UCSD-AML1 (cell line): Measurements from ENCODE around the gene ZNF471.

ENCODE experiments used
- DNase-seq: peaks from one replicate; lab custom pipeline; 2025; ENCODE audit not compliant: unreplicated experiment; lab: John Stamatoyannopoulos, UW

Gene ZNF471

GRCh38 chr19:56507446-56508289 lies at the start of gene ZNF471:
Gene ZNF471, plus strand, starts transcription at chr19:56507855. Its CDS starts 3,717 bp downstream, at chr19:56511572.
- DNase-seq = peak; percentile 98

DNA sequence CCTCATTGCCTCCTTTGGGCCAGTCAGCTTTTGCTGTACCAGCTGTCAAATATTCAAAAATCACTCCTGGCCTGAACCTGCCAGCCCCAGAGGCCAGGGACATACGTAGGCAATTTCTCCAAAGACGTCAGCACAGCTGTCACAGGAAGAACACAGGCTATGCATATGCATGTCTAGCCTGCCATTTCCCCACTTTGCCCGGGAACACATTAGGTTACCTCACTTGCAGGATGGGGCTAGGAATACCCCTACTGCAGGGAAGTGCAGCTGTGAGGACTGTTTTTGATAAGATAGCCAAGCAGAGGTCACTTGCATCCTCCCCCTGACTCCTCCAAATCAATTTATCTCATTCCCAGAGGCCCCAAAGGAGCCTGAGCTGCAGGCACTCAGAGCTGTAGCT lies 33.3 kb upstream of the ZNF471 start:
- no peak for DNase-seq

DNA sequence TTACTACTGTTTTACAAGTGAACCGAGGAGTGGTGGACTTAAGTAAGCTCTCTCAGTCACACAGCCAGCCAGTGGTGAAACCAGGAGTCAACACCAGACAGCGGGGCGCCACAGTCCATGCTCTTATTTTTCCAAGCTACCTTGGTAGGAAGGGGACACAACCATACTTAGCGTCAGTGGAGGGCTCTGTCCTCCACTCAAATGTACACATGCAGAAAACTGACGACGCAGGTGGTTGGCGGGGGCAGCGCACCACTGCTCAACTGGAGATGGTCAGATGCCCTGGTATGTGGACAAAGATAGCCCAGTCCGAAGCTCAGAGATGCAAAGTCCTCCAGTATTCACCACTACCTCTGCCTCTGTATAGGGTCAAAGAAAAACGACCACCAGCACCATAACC lies 31.6 kb upstream of the ZNF471 start:
- DNase-seq = no peak

GRCh38 chr19:56476651-56477428 lies 30.8 kb upstream of the ZNF471 start, which contains the start of gene ZNF667:
Gene ZNF667, minus strand, starts transcription at chr19:56477345. Its CDS starts 14,975 bp downstream, at chr19:56462370.
- peak; percentile 36 for DNase-seq

DNA sequence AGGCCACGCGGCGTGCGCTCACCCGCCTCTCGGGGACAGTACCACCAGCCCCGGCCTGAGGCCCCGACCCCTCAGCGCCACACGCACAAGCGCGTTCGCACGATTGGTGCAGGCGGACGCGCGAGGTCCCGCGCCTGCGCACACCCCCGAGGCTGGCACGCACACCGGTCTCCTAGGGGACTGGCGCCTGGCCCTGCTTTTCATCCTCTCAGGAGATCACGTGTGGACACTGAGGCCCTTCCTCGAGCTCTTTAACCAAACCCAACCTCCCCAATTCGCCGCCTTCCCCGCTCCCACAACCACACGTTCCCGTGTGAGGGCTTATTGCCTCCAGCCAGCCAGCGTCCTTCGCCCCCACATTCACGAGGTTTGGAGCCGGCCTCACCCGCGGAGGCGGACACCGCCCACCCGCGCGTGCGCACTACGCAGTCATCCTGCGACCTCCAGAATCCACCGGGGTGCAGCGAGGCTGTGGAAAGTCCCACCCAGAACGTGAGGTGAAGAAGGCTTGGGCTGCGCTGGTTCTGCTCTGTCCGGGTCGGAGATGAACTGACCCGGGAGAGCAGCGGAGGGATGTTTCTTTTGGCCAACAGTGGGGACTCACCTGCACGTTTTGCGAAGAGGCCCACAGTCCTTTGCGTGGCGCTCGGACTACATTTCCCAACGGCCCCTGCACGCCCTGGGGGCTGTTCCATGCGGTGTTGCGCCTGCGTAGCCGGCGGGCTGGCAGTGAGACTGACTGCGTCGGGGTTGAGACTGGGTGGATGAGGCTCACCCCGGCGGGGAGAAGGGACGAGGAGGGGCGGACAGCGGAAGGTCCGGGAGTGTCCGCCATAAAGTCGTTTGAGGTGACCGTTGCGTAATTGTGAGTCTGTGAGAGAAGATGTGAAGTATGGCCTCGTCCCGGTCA lies 30.0 kb upstream of the ZNF471 start:
- peak; percentile 92 for DNase-seq

- DNase-seq = no peak
These were observed 16.3 kb upstream of the ZNF471 start for GRCh38 chr19:56491399-56491798.

DNA sequence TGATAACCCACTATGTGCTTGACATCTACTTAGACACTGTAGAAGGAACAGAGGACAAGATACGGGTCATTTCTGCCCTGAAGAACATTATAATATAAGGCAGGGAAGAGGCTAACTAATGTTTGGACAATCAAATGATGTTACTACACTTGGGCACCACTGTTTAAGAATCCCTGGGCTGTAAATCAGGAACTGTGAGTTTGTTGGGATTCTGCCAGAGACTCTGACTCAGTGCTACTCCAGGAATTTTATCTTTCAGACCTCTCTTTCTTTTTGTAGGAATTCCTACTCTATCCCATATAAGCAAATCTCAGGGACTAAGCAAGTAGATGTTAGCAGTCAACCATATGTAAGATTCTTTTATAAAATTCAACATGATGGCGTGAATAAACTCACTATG lies 3.1 kb upstream of the ZNF471 start:
- no peak for DNase-seq

- no peak for DNase-seq
These were observed 679 bp downstream of the ZNF471 start for GRCh38 chr19:56508290-56508778.

DNA sequence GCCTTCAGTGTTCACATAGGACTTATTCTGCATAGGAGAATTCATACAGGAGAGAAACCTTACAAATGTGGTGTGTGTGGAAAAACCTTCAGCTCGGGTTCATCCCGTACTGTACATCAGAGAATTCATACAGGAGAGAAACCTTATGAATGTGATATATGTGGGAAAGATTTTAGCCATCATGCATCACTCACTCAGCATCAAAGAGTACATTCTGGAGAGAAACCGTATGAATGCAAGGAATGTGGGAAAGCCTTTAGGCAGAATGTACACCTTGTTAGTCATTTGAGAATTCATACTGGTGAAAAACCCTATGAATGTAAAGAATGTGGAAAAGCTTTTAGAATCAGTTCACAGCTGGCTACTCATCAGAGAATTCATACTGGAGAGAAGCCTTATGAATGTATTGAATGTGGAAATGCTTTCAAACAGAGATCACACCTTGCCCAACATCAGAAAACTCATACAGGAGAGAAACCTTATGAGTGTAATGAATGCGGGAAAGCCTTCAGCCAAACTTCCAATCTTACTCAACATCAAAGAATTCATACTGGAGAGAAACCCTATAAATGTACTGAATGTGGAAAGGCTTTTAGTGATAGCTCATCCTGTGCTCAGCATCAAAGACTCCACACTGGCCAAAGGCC lies 17.7 kb downstream of the ZNF471 start:
- DNase-seq = no peak

DNA sequence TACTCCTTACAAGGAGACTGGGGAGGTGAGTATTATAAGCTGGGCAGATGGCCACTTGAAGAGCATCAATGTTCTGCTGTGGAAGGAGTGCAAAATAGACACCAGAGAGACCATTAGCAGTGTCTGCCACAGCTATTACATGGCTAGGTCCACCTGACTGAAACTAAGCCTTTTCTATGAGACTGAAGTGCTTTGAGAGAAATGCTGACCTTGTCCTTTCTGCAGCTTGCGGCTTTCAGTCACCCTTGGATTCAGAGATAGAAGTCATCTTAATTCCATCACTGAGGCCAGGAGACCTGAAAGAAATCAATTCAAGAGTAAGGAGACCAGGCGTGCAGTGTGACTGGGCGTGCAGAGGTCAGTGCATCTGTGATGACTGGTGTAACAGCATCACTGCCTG lies 29.8 kb downstream of the ZNF471 start:
- DNase-seq = no peak

DNA sequence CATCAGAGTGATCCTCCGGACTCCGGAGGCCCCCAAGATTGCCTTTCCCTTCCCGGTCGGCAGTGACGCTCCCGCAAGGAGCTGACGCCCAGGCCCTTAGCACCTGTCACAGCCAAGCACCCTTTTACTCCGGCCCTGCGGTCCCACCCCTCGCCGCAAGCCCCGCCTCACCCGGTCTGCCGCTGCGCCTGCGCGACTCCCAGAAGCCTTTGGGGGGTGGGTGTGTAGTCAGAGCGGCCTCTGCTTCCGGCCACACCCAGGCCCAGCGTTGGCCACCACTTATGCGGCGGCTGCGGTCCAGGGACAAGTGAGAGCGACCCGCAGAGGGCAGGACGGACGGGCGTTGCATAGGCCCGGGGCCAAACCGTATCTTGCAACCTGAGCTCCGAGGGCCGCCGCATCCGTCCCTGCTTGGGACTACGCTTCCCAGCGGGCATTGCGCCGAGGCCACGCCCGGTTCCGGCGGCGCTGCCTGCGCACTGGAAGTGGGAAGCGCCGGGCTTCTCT lies 30.7 kb downstream of the ZNF471 start:
- DNase-seq = peak; percentile 94

GRCh38 chr19:56538761-56539263 lies 31.2 kb downstream of the ZNF471 start, which contains the start of gene ZFP28:
Gene ZFP28, plus strand, starts transcription at chr19:56538948. Its CDS starts 71 bp downstream, at chr19:56539019.
- DNase-seq = peak; percentile 88

DNA sequence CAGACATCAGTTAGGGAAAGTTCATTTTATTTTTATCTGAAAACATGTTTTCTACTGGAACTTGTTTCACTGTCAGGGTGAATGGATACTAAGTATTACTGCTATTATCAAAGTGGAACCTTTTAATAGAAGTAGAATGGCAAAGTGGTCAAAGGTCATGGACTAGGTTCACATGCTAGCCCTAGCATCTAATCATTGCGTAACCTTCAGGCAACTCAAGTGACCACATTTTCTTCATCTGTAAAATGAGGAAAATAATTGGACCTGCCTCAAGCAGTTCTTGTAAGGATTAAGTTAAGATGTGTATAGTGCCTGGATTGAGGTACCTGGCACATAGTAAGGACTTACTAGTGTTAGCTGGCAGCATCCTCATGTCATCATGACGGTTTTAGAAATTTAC lies 36.1 kb downstream of the ZNF471 start:
- no peak for DNase-seq

DNA sequence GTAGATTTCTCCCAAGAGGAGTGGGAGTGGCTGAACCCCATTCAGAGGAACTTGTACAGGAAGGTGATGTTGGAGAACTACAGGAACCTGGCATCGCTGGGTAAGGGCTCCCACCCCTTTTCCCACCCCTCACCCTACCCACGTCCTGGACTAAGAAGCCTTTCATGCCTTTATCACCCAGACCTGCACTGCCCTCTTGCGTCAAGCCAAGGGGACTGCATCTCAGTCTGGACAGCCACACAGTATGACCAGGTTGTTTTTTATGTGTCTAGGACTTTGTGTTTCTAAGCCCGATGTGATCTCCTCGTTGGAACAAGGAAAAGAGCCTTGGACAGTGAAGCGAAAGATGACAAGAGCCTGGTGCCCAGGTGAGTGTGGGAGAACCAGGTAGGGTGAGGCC lies 39.9 kb downstream of the ZNF471 start:
- no peak for DNase-seq

GRCh38 chr19:56554272-56554869 lies 46.7 kb downstream of the ZNF471 start:
- DNase-seq = no peak

DNA sequence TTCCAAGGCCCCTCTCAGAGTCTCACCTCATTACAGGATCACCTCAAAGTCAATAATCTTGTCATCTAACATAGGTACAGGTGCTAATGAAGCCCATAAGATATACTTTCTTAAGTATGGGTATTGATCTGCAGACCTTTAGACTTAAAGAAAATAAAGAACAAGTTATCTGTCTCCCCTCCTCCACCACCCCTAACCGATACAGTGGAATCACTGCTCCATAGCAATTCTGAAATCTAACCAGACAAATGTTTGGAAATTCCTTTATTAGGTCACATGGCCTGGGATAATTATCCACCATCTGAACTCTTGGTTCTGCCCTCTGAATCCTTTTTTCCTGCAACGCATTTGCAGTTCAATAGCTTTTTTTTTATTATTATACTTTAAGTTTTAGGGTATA lies 55.1 kb downstream of the ZNF471 start:
- DNase-seq = no peak

DNA sequence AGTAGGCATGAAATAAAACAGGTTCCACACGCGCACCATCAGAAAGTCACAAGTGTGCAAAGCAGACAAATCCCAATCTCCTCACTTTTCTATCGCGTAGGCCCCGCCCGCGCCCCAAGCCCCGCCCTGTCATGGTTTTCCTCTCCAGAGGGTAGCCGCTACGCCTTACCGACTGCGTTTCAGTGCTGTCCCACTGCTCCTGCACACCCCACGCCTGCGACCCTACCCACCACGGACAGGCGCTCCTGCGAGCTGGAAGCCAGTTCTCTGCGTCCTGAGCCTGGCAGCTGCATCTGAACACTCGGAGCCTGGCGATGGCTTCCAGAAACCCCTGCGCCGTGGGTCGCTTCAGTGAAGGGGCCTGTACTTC lies 59.2 kb downstream of the ZNF471 start:
- no peak for DNase-seq

- DNase-seq = peak; percentile 92
These were observed 59.8 kb downstream of the ZNF471 start, which contains the start of gene ZNF470 for GRCh38 chr19:56567274-56568120. Gene ZNF470, plus strand, starts transcription at chr19:56567468. Its CDS starts 2,844 bp downstream, at chr19:56570312.
